K562 treated with DMSO at 1 percent for 24 hours (cell line): ENCODE measurements around the gene BNIP3. TPM values are rescaled to one million over a fixed set of nuclear protein-coding genes. Genes with fewer than 3 reads are reported as not detected.

Experiments used
- total RNA-seq: library from RNA; unstranded; fragments of 300-600 nt; gene quantifications from 2 replicates; pipeline ENCODE4 v1.2.3, GENCODE V29; 2022; ENCODE audit warnings: low read depth; ENCODE audit not compliant: insufficient read depth

Gene BNIP3
- total RNA-seq, result 18.2 and 25.3 TPM in 2 replicates

GRCh38 chr10:131981429-131982184, at the start of gene BNIP3:
TSS of gene BNIP3 (minus strand) at chr10:131981923. CDS start at chr10:131981806, 117 bp downstream.

Other genes starting within 250 kb of the BNIP3 start
- gene PPP2R2D, start 80.9 kb downstream of the BNIP3 start, total RNA-seq, result 22.8 and 25.0 TPM in 2 replicates
- gene JAKMIP3, start 84.0 kb upstream of the BNIP3 start, total RNA-seq, result 0.37 and 0.43 TPM in 2 replicates
- 0.25 TPM in 2 replicates for gene DPYSL4, start 205.0 kb upstream of the BNIP3 start, total RNA-seq